H1 (cell line): Measurements from ENCODE around the gene S100PBP. TPM values are rescaled to one million over a fixed set of nuclear protein-coding genes. Genes with fewer than 3 reads are reported as not detected.

Experiments used
- CTCF ChIA-PET: fragments of 300-600 bp; sonication (Branson Sonifier 250); formaldehyde crosslinking; loops from one replicate; lab custom pipeline; 2021; ENCODE audit not compliant: partially characterized antibody; lab: Charles Lee
- POLR2A ChIA-PET: fragments of 300-600 bp; sonication (Branson Sonifier 250); formaldehyde crosslinking; loops from one replicate; lab custom pipeline; 2021; ENCODE audit warnings: inconsistent platforms; ENCODE audit not compliant: partially characterized antibody; lab: Charles Lee
- DNase-seq, 2 experiments: peaks; one replicate each; pipeline versions ENCODE4 v3.0.0 to v3.0.0-alpha.2; 2010 to 2022; ENCODE audit warnings: low spot score in 2 of 2, low read depth in 1 of 2, mixed read lengths in 1 of 2
- FAIRE-seq: peaks from 2 replicates; lab custom pipeline; 2011; peaks lifted over from hg19 to GRCh38; lab: Jason Lieb, UNC
- H2AFZ ChIP-seq: 2 replicates; pipeline ENCODE4 v1.8.1; 2012; ENCODE audit warnings: low read length, inconsistent platforms
- H2AK5ac ChIP-seq: 2 replicates; pipeline ENCODE4 v1.6.1; 2013; ENCODE audit warnings: low read depth, low read length
- H2BK120ac ChIP-seq: replicated peaks from 2 replicates; pipeline ENCODE3; 2013; ENCODE audit warnings: low read depth, low read length, inconsistent platforms
- H2BK12ac ChIP-seq: 2 replicates; pipeline ENCODE4 v1.6.1; 2013; ENCODE audit warnings: low read depth, low read length
- H2BK15ac ChIP-seq: 2 replicates; pipeline ENCODE4 v1.6.1; 2013; ENCODE audit warnings: low read length
- H2BK20ac ChIP-seq: 2 replicates; pipeline ENCODE4 v1.6.1; 2013; ENCODE audit warnings: low read length
- H2BK5ac ChIP-seq: 2 replicates; pipeline ENCODE4 v1.6.1; 2013; ENCODE audit warnings: low read depth, low read length
- H3K14ac ChIP-seq: 2 replicates; pipeline ENCODE4 v1.6.1; 2013; ENCODE audit warnings: inconsistent platforms; ENCODE audit not compliant: insufficient read length
- H3K18ac ChIP-seq: 2 replicates; pipeline ENCODE4 v1.6.1; 2013; ENCODE audit warnings: low read length; ENCODE audit errors: extremely low read depth
- H3K23ac ChIP-seq: 2 replicates; pipeline ENCODE4 v1.6.1; 2013; ENCODE audit warnings: inconsistent platforms; ENCODE audit not compliant: insufficient read length
- H3K23me2 ChIP-seq: 2 replicates; pipeline ENCODE4 v1.6.1; 2013; ENCODE audit warnings: low read depth, low read length
- H3K27ac ChIP-seq: 2 replicates; pipeline ENCODE4 v1.6.1; 2011; ENCODE audit warnings: low read depth, low read length, inconsistent platforms
- H3K27me3 ChIP-seq, 4 experiments: replicated peaks in 1 of 4; 1 replicate in 1 of 4; 2 replicates in 3 of 4; pipeline versions ENCODE4 v1.6.1 to v1.8.1; 2011 to 2013; ENCODE audit warnings: low read length in 3 of 4, mild to moderate bottlenecking in 3 of 4, inconsistent platforms in 2 of 4, mixed read lengths in 2 of 4, moderate library complexity in 1 of 4; ENCODE audit not compliant: control insufficient read depth in 3 of 4, insufficient read depth in 3 of 4; ENCODE audit errors: extremely low read depth in 1 of 4
- H3K36me3 ChIP-seq, 4 experiments: 2 replicates each; pipeline versions ENCODE4 v1.6.1 to v1.8.1; 2011 to 2013; ENCODE audit warnings: mild to moderate bottlenecking in 4 of 4, low read length in 3 of 4, moderate library complexity in 2 of 4, control low read depth in 1 of 4, inconsistent platforms in 1 of 4; ENCODE audit not compliant: insufficient read depth in 4 of 4, control insufficient read depth in 2 of 4
- H3K4ac ChIP-seq: replicated peaks from 2 replicates; pipeline ENCODE3; 2013; ENCODE audit warnings: low read length, low read depth, mixed read lengths, inconsistent platforms; ENCODE audit not compliant: insufficient read length
- H3K4me1 ChIP-seq, 4 experiments: replicated peaks in 1 of 4; 1 replicate in 1 of 4; 2 replicates in 3 of 4; pipeline versions ENCODE4 v1.6.1 to v1.8.1; 2011 to 2013; ENCODE audit warnings: low read length in 3 of 4, inconsistent platforms in 2 of 4, mixed read lengths in 1 of 4; ENCODE audit not compliant: insufficient read depth in 4 of 4, control insufficient read depth in 3 of 4
- H3K4me2 ChIP-seq, 2 experiments: 2 replicates each; pipeline versions ENCODE4 v1.6.1 to v1.8.1; 2011 to 2013; ENCODE audit warnings: low read depth in 2 of 2, low read length in 2 of 2, control low read depth in 1 of 2, inconsistent platforms in 1 of 2, mild to moderate bottlenecking in 1 of 2; ENCODE audit not compliant: insufficient read depth in 1 of 2
- H3K4me3 ChIP-seq, 4 experiments: fragments of 200-600, 300-600 bp in 1 of 4; sonication (generic), shearing (Covaris generic), sonication (Bioruptor Twin) in 1 of 4; 2 replicates each; pipeline versions ENCODE4 v1.5.1 to v1.8.1; 2011 to 2016; ENCODE audit warnings: low read length in 4 of 4, low read depth in 3 of 4, control low read depth in 2 of 4, inconsistent platforms in 2 of 4, mild to moderate bottlenecking in 2 of 4, mixed read lengths in 1 of 4, moderate library complexity in 1 of 4; ENCODE audit not compliant: insufficient read depth in 2 of 4; ENCODE audit errors: extremely low read depth in 1 of 4
- H3K56ac ChIP-seq: replicated peaks from 2 replicates; pipeline ENCODE3; 2013; ENCODE audit warnings: low read depth, mild to moderate bottlenecking, mixed read lengths, low read length, inconsistent platforms; ENCODE audit not compliant: insufficient read length
- H3K79me1 ChIP-seq: 2 replicates; pipeline ENCODE4 v1.6.1; 2013; ENCODE audit warnings: low read depth, low read length, control low read depth
- H3K79me2 ChIP-seq, 2 experiments: 2 replicates each; pipeline versions ENCODE4 v1.6.1 to v1.8.1; 2012 to 2013; ENCODE audit warnings: low read length in 2 of 2, mild to moderate bottlenecking in 2 of 2, inconsistent platforms in 1 of 2; ENCODE audit not compliant: insufficient read depth in 2 of 2, control insufficient read depth in 1 of 2
- H3K9ac ChIP-seq, 4 experiments: replicated peaks in 1 of 4; 1 replicate in 1 of 4; 2 replicates in 3 of 4; pipeline versions ENCODE4 v1.6.1 to v1.8.1; 2011 to 2013; ENCODE audit warnings: low read depth in 3 of 4, low read length in 3 of 4, control low read depth in 2 of 4, mild to moderate bottlenecking in 2 of 4, moderate library complexity in 2 of 4, inconsistent platforms in 1 of 4; ENCODE audit errors: extremely low read depth in 1 of 4
- H3K9me3 ChIP-seq, 2 experiments: 2 replicates each; pipeline versions ENCODE4 v1.6.1 to v1.8.1; 2012 to 2013; ENCODE audit warnings: mild to moderate bottlenecking in 2 of 2, moderate library complexity in 2 of 2, control low read depth in 1 of 2, inconsistent platforms in 1 of 2, low read depth in 1 of 2, low read length in 1 of 2, mixed read lengths in 1 of 2; ENCODE audit not compliant: insufficient read depth in 2 of 2
- H4K20me1 ChIP-seq, 2 experiments: replicated peaks in 1 of 2; 2 replicates each; pipeline versions ENCODE3 to v1.8.1; 2011 to 2013; ENCODE audit warnings: inconsistent platforms in 2 of 2, low read length in 2 of 2, mild to moderate bottlenecking in 1 of 2; ENCODE audit not compliant: insufficient read depth in 2 of 2, control insufficient read depth in 1 of 2
- H4K5ac ChIP-seq: 2 replicates; pipeline ENCODE4 v1.6.1; 2013; ENCODE audit warnings: low read length, low read depth, mixed read lengths, inconsistent platforms; ENCODE audit not compliant: insufficient read length
- H4K8ac ChIP-seq: 2 replicates; pipeline ENCODE4 v1.8.0; 2013; ENCODE audit warnings: mild to moderate bottlenecking, moderate library complexity, low read length, inconsistent platforms; ENCODE audit not compliant: insufficient read depth; ENCODE audit errors: extremely low read depth
- H4K91ac ChIP-seq: replicated peaks from 2 replicates; pipeline ENCODE3; 2013; ENCODE audit warnings: low read length, mixed read lengths, inconsistent platforms; ENCODE audit not compliant: insufficient read length
- BRCA1 ChIP-seq: IDR thresholded peaks from 2 replicates; pipeline ENCODE4 v1.6.1; 2012; ENCODE audit warnings: low read depth, low read length, improper control_type of control experiment
- CBX5 ChIP-seq: fragments of 300-800, 300-1000 bp; sonication (generic); IDR thresholded peaks from 2 replicates; pipeline ENCODE4 v1.7.1; 2016; ENCODE audit warnings: antibody characterized with exemption, low read length, low read depth
- CHD1 ChIP-seq: IDR thresholded peaks from 2 replicates; pipeline ENCODE4 v1.6.1; 2012; ENCODE audit warnings: low read depth, low read length, improper control_type of control experiment
- EP300 ChIP-seq, 2 experiments: IDR thresholded peaks; 1 replicate in 1 of 2; 2 replicates in 1 of 2; pipeline ENCODE4 v1.6.1; 2011 to 2012; ENCODE audit warnings: low read depth in 2 of 2, low read length in 2 of 2, mild to moderate bottlenecking in 2 of 2, borderline replicate concordance in 1 of 2, inconsistent platforms in 1 of 2, moderate library complexity in 1 of 2
- EZH2 ChIP-seq: fragments of 200-600 bp; sonication (generic); IDR thresholded peaks from 2 replicates; pipeline ENCODE4 v1.7.1; 2012; ENCODE audit warnings: low read depth, mild to moderate bottlenecking, moderate library complexity, low read length, inconsistent platforms; ENCODE audit not compliant: severe bottlenecking
- MAFK ChIP-seq: IDR thresholded peaks from 2 replicates; pipeline ENCODE4 v1.6.1; 2012; ENCODE audit warnings: low read depth, mild to moderate bottlenecking, improper control_type of control experiment, low read length
- SAP30 ChIP-seq: fragments of 300-600 bp; sonication (generic); IDR thresholded peaks from 2 replicates; pipeline ENCODE4 v1.7.1; 2012; ENCODE audit warnings: low read length, moderate library complexity, mild to moderate bottlenecking, inconsistent platforms; ENCODE audit not compliant: insufficient read depth, insufficient replicate concordance
- SIN3A ChIP-seq, 2 experiments: IDR thresholded peaks in 1 of 2; conservative IDR thresholded peaks in 1 of 2; 2 replicates each; pipeline ENCODE4 v1.6.1; 2011 to 2012; ENCODE audit warnings: low read length in 2 of 2, improper control_type of control experiment in 1 of 2, low read depth in 1 of 2, mild to moderate bottlenecking in 1 of 2
- TEAD4 ChIP-seq: IDR thresholded peaks from 2 replicates; pipeline ENCODE4 v1.6.1; 2012; ENCODE audit warnings: low read depth, low read length, inconsistent platforms, mixed read lengths
- WGBS, 2 experiments: shearing (Covaris generic) in 1 of 2; methylation state at CpG; one replicate each; pipeline versions ENCODE4 v1.1.6 to v1.1.7; 2013 to 2015; ENCODE audit warnings: low lambda C conversion rate in 2 of 2, mixed read lengths in 2 of 2, inconsistent platforms in 1 of 2, low coverage in 1 of 2, missing lambda C conversion rate in 1 of 2; ENCODE audit not compliant: insufficient replicate concordance in 2 of 2, insufficient coverage in 1 of 2, insufficient read length in 1 of 2; ENCODE audit errors: extremely low coverage in 1 of 2, missing lambda C conversion rate in 1 of 2; 5-methylcytosine and 5-hydroxymethylcytosine counted together
- polyA plus RNA-seq, 7 experiments: library from polyadenylated mRNA; depleted of rRNA in 3 of 7; stranded (reverse) in 5 of 7; unstranded in 2 of 7; fragments of >200 nt in 5 of 7; fragments of 200-250 nt in 2 of 7; gene quantifications; 1 replicate in 5 of 7; 2 replicates in 1 of 7; 4 replicates in 1 of 7; pipeline versions ENCODE4 v1.2.1 to v1.2.3, GENCODE V29; 2011 to 2013; ENCODE audit warnings: missing spikeins in 2 of 7, mixed read lengths in 2 of 7
- total RNA-seq: library from RNA; stranded (reverse); fragmentation: NEBNext Ultra II Directional; extraction: Animal tissue kit (Norgen Biotek cat#: 25700); gene quantifications from 2 replicates; pipeline ENCODE4 v1.2.1, GENCODE V29; 2021
- TF ChIP-seq, protein P1 (sequence below): IDR thresholded peaks from 2 replicates; pipeline ENCODE4 v1.6.1; 2011; ENCODE audit warnings: low read depth, mild to moderate bottlenecking, low read length; ENCODE audit not compliant: insufficient read depth

The S100PBP gene
- total and polyA plus RNA-seq, 2 of the 8 experiments (the other 6 are each of a cell fraction or from before 2014, with no cell fraction given) = 43.8 to 68.3 TPM

DNA sequence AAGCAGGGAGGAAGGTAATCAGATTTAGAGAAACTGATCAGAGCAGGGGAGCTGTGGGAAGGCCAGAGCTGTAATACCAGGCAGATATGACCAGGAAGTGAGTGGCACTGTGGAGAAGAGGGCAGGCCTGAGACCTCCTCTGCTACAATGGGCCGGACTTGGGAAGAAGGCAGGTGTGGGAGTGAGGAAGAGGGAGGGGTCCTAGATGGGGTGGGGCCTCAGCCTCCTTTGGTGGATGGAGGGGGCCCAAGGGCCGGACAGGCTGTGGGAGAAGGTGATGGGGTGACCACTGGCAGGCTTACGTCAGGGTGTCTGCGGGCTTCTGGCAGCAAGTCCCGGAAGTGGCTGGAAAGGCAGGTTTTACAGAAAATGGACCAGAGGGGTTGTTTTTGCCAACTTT is 63.8 kb downstream of the S100PBP start:
- 83% methylated on average over 5 of the region's 5 CpGs; no CpG with 5 or more reads in 1 of the 2 experiments for WGBS, 2 experiments

More for the DNA sequence above, 63.8 kb downstream of the S100PBP start:
- no peaks in the 10 kb centered on the region for H3K9me3 ChIP-seq
- H2BK5ac ChIP-seq = no peak overlapping the region
- H2AK5ac ChIP-seq = no peak overlapping the region
- H3K23me2 ChIP-seq = peaks cover 3% of the 10 kb centered on the region; the same call in 1 of the 2 replicates
- no peak overlapping the region for H4K8ac ChIP-seq
- no peak overlapping the region for H2BK20ac ChIP-seq
- H3K79me2 ChIP-seq = no peaks in the 10 kb centered on the region
- no peak overlapping the region for H3K14ac ChIP-seq
- no peak overlapping the region for H4K5ac ChIP-seq
- TF ChIP-seq BRCA1 (no peak), TEAD4 (no peak), CBX5 (no peak), CHD1 (no peak), EZH2 (no peak), SIN3A (conservative IDR thresholded peaks at IDR 0.05 in 1 of 2, IDR thresholded peaks at IDR 0.05 in 1 of 2; ENCODE audit: low read depth in 1 of 2, low read length in 2 of 2) (no peak), MAFK (no peak), SAP30 (no peak), EP300 (IDR thresholded peaks at IDR 0.05; ENCODE audit: borderline replicate concordance in 1 of 2, low read depth in 2 of 2, low read length in 2 of 2) (no peak)
- TF ChIP-seq, protein P1, sequence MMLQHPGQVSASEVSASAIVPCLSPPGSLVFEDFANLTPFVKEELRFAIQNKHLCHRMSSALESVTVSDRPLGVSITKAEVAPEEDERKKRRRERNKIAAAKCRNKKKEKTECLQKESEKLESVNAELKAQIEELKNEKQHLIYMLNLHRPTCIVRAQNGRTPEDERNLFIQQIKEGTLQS = no peak
- no peak overlapping the region for H4K91ac ChIP-seq
- no peaks in the 10 kb centered on the region for H3K79me1 ChIP-seq
- ChIA-PET POLR2A (interaction anchor here (1.2 kb wide), 1 partner anchor 12 kb away, joined by 3 read pairs; no protein-coding TSS in a partner anchor), CTCF (interaction anchor here (0.9 to 19.0 kb wide), 4 partner anchors 9 to 204 kb away, joined by 4 to 382 read pairs (median 10); partner anchors contain the start of gene HPCA)
- no peak overlapping the region; a peak in 1 of 4 replicates for H3K4me2 ChIP-seq
- H3K4ac ChIP-seq = no peak overlapping the region
- no peak overlapping the region for H3K56ac ChIP-seq
- peaks cover 0 to 5% of the 10 kb centered on the region in 2 experiments for H4K20me1 ChIP-seq
- no peak overlapping the region for H2BK15ac ChIP-seq
- H3K4me3 ChIP-seq = no peak overlapping the region
- DNase-seq (no peak), FAIRE-seq (no peak)
- no peak overlapping the region for H3K27ac ChIP-seq
- H3K36me3 ChIP-seq = no peaks in the 10 kb centered on the region
- H2BK120ac ChIP-seq = no peak overlapping the region
- H3K27me3 ChIP-seq = peaks cover 3 to 16% (median 11%) of the 10 kb centered on the region in 4 experiments; a peak in 6 of 7 replicates
- no peak overlapping the region for H3K9ac ChIP-seq
- no peak overlapping the region for H3K18ac ChIP-seq
- H3K4me1 ChIP-seq = peaks cover 0 to 26% (median 14%) of the 10 kb centered on the region in 4 experiments; a peak in 6 of 7 replicates
- no peak overlapping the region for H2BK12ac ChIP-seq
- H3K23ac ChIP-seq = no peak overlapping the region
- H2AFZ ChIP-seq = no peak overlapping the region
